ENCODE results near the gene ASB18. TPM values are rescaled to one million over a fixed set of nuclear protein-coding genes. Genes with fewer than 3 reads are reported as not detected.

The ASB18 gene
- polyA plus RNA-seq, 10 donors = 2.9 to 12.9 (median 5.6) TPM

- no peak for DNase-seq
These were observed 22.8 kb downstream of the ASB18 start for GRCh38 chr2:236241181-236242056.

- DNase-seq = no peak
These were observed 23.8 kb downstream of the ASB18 start for GRCh38 chr2:236240228-236240990.

GRCh38 chr2:236239276-236240065, 24.7 kb downstream of the ASB18 start:
- no peak for DNase-seq

GRCh38 chr2:236238751-236239150, 25.5 kb downstream of the ASB18 start:
- no peak for DNase-seq

GRCh38 chr2:236237468-236238190, 26.6 kb downstream of the ASB18 start:
- peak in 1 of 3 donors; percentile 8 for DNase-seq

GRCh38 chr2:236236559-236237452, 27.4 kb downstream of the ASB18 start:
- DNase-seq = peak in 1 of 3 donors; percentile 18

- no peak for DNase-seq
These were observed 35.0 kb downstream of the ASB18 start for GRCh38 chr2:236229186-236229585.

GRCh38 chr2:236223675-236224074, 40.5 kb downstream of the ASB18 start:
- DNase-seq = no peak

GRCh38 chr2:236221798-236222197, 42.4 kb downstream of the ASB18 start:
- no peak for DNase-seq

GRCh38 chr2:236219411-236219810, 44.8 kb downstream of the ASB18 start:
- DNase-seq = no peak

- DNase-seq = no peak
These were observed 46.3 kb downstream of the ASB18 start for GRCh38 chr2:236217926-236218325.

- no peak for DNase-seq
These were observed 47.5 kb downstream of the ASB18 start for GRCh38 chr2:236216711-236217110.

- no peak for DNase-seq
These were observed 48.4 kb downstream of the ASB18 start for GRCh38 chr2:236215761-236216333.

- DNase-seq = no peak
These were observed 49.0 kb downstream of the ASB18 start for GRCh38 chr2:236215196-236215595.

- DNase-seq = no peak
These were observed 49.7 kb downstream of the ASB18 start for GRCh38 chr2:236214376-236214995.

- DNase-seq = no peak
These were observed 52.9 kb downstream of the ASB18 start for GRCh38 chr2:236211296-236211695.

- DNase-seq = no peak
These were observed 53.7 kb downstream of the ASB18 start for GRCh38 chr2:236210536-236210935.

GRCh38 chr2:236209996-236210395, 54.2 kb downstream of the ASB18 start:
- no peak for DNase-seq

- no peak for DNase-seq
These were observed 54.7 kb downstream of the ASB18 start for GRCh38 chr2:236209535-236209934.
